ENCODE measurements around the gene CIROP. TPM values are rescaled to one million over a fixed set of nuclear protein-coding genes. Genes with fewer than 3 reads are reported as not detected.

Gene CIROP
- total RNA-seq, 1 donor from 2014 or later = not detected

DNA sequence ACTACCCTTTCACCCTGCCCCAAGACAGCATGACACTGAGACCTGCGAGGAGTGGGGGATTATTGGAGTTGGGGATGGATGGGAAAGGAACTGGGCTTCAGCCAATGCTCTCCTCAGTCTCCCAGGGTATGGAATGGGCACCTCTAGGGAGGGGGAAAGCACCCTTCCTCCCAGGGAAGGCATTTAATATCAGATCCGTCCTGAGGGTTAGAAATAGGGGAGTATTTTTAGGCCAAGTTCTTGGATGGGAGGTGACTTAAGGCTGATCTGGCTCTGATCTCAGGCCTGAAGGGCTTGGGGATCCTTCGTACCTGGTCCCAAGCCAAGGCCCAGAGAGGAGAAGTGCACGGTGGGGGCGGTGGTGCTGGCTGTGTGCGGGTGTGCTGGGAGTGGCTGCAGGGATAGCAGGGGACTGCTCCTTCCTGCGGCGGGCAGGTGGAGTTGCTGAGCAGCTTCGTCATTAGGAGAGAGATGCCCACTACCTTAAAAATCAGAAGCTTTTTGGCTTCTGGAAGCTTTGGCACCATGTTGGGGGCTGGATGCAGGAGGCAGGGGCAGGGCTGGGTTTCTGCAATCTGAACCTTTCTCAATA lies 21.2 kb upstream of the CIROP start:
- Mint-ChIP-seq H3K9me3 (ENCODE audit: low read depth) (no peaks in the 10 kb centered on the region), H3K27ac (no peak overlapping the region), H3K4me1 (ENCODE audit: low read depth) (peaks cover 5% of the 10 kb centered on the region), H3K4me3 (ENCODE audit: low read depth) (no peak overlapping the region), H3K27me3 (peaks cover 4% of the 10 kb centered on the region), H3K36me3 (ENCODE audit: insufficient read depth) (peaks cover 4% of the 10 kb centered on the region)
- TF ChIP-seq, protein P1, sequence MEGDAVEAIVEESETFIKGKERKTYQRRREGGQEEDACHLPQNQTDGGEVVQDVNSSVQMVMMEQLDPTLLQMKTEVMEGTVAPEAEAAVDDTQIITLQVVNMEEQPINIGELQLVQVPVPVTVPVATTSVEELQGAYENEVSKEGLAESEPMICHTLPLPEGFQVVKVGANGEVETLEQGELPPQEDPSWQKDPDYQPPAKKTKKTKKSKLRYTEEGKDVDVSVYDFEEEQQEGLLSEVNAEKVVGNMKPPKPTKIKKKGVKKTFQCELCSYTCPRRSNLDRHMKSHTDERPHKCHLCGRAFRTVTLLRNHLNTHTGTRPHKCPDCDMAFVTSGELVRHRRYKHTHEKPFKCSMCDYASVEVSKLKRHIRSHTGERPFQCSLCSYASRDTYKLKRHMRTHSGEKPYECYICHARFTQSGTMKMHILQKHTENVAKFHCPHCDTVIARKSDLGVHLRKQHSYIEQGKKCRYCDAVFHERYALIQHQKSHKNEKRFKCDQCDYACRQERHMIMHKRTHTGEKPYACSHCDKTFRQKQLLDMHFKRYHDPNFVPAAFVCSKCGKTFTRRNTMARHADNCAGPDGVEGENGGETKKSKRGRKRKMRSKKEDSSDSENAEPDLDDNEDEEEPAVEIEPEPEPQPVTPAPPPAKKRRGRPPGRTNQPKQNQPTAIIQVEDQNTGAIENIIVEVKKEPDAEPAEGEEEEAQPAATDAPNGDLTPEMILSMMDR (IDR thresholded peaks at IDR 0.05; ENCODE audit: unreplicated experiment) = no peak
- no peak for DNase-seq (ENCODE audit: low spot score, unreplicated experiment)

DNA sequence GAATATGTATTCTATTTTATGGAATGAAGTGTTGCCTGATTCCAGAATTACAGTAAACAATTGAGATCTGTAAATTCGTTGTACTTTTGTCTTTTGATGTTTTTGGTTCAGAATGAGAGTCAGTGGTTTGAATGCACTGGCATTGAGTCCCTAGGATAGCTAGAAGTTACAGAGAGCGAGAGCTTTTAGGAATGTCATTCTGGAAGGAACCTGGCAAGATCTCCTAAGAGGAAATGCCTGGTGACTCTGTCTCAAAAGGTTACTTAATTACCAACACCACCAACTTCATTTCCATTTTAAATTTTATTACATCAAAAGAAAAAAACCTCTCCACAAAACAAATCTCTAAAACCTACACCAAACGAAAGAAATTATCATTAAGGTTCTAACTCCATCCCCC lies 20.2 kb upstream of the CIROP start:
- TF ChIP-seq, protein P1 (IDR thresholded peaks at IDR 0.05; ENCODE audit: unreplicated experiment) = no peak
- no peak overlapping the region for H3K4me3 Mint-ChIP-seq (ENCODE audit: low read depth)
- H3K27me3 Mint-ChIP-seq = peaks cover 4% of the 10 kb centered on the region
- H3K36me3 Mint-ChIP-seq (ENCODE audit: insufficient read depth) = peaks cover 2% of the 10 kb centered on the region
- no peak for DNase-seq (ENCODE audit: low spot score, unreplicated experiment)
- H3K9me3 Mint-ChIP-seq (ENCODE audit: low read depth) = no peaks in the 10 kb centered on the region
- peaks cover 8% of the 10 kb centered on the region for H3K4me1 Mint-ChIP-seq (ENCODE audit: low read depth)
- no peak overlapping the region for H3K27ac Mint-ChIP-seq

DNA sequence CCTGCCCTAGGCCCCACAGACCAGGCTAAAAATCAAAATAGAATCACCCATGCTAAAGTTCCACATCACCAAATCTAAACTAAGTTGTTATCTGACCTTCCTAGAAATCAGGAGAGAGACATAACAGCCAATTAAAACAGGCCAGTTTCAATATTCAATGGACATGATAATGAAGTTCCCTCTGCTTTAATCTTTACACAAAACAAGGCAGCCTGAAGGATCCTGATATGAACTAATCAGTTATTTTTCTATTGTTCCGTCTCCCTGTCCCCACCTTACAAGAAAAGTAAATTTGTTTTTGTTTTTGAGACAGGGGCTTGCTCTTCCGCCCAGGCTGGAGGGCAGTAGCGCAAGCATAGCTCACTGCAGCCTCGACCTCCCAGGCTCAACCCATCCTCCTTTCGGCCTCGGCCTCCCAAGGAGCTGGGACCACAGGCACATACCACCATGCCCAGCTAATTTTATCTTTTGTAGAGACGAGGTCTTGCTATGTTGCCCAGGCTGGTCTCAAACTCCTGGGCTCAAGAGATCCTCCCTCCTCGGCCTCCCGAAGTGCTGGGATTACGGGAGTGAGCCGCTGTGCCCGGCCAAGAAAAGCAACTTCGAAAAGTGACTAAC lies 19.7 kb upstream of the CIROP start:
- no peak for DNase-seq (ENCODE audit: low spot score, unreplicated experiment)
- peaks cover 2% of the 10 kb centered on the region for H3K36me3 Mint-ChIP-seq (ENCODE audit: insufficient read depth)
- TF ChIP-seq, protein P1 (IDR thresholded peaks at IDR 0.05; ENCODE audit: unreplicated experiment) = no peak
- H3K27ac Mint-ChIP-seq = no peak overlapping the region
- peaks cover 4% of the 10 kb centered on the region for H3K27me3 Mint-ChIP-seq
- no peaks in the 10 kb centered on the region for H3K9me3 Mint-ChIP-seq (ENCODE audit: low read depth)
- H3K4me1 Mint-ChIP-seq (ENCODE audit: low read depth) = peaks cover 8% of the 10 kb centered on the region
- no peak overlapping the region for H3K4me3 Mint-ChIP-seq (ENCODE audit: low read depth)

DNA sequence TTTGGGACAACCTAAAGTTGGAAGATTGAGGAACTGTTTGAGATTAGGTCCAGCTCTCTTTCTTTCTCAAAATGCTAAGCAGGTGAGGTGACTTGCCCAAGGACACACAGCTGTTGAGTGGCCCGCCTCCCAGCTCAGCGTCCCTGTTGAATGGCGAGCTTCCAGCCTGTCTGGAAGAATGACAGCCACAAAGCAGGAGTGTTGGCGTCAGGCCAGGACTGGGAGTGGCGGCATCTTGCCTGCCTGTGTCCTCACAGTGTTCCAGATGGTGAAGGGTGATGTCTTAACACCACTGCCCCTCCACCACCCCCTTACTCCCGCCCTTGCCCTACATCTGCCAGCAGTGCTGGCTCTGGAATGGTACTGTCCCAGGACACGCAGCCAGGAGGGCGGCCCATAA lies 18.6 kb upstream of the CIROP start:
- Mint-ChIP-seq H3K9me3 (ENCODE audit: low read depth) (no peaks in the 10 kb centered on the region), H3K27me3 (peaks cover 4% of the 10 kb centered on the region), H3K27ac (no peak overlapping the region), H3K36me3 (ENCODE audit: insufficient read depth) (no peaks in the 10 kb centered on the region), H3K4me3 (ENCODE audit: low read depth) (no peak overlapping the region), H3K4me1 (ENCODE audit: low read depth) (peaks cover 8% of the 10 kb centered on the region)
- TF ChIP-seq, protein P1 (IDR thresholded peaks at IDR 0.05; ENCODE audit: unreplicated experiment) = no peak
- no peak for DNase-seq (ENCODE audit: low spot score, unreplicated experiment)

DNA sequence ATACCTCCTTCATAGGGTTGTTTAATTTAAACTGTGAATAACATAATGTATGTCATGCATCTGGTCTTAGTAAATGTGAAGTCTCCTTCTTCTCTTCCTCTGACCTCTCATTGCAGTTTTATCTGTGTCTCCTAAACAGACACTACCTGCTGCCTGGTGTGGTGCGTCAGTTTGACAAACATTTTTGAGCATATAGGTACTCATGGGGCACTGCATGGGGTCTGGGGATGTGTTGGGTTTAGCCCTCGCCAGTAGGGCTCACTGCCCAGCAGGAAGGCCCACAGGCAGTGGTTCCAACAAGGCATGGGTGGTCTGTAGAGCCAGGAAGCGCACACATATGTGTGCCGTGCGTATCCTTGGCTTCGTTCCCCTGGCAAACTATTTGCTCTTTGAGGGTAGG lies 17.3 kb upstream of the CIROP start:
- TF ChIP-seq, protein P1 (IDR thresholded peaks at IDR 0.05; ENCODE audit: unreplicated experiment) = no peak
- H3K36me3 Mint-ChIP-seq (ENCODE audit: insufficient read depth) = no peaks in the 10 kb centered on the region
- peaks cover 4% of the 10 kb centered on the region for H3K27me3 Mint-ChIP-seq
- no peak for DNase-seq (ENCODE audit: low spot score, unreplicated experiment)
- H3K4me3 Mint-ChIP-seq (ENCODE audit: low read depth) = no peak overlapping the region
- H3K9me3 Mint-ChIP-seq (ENCODE audit: low read depth) = no peaks in the 10 kb centered on the region
- H3K4me1 Mint-ChIP-seq (ENCODE audit: low read depth) = peaks cover 8% of the 10 kb centered on the region
- no peak overlapping the region for H3K27ac Mint-ChIP-seq

Data from progenitor cell of endocrine pancreas (in vitro differentiated cells).